VCaP (cell line): Measurements from ENCODE around the gene WBP1.

Experiments used
- H3K27ac ChIP-seq: fragments of 450-650 bp; 2 replicates; pipeline ENCODE4 v1.5.1; 2017
- CTCF ChIP-seq: fragments of 450-650 bp; conservative IDR thresholded peaks from 2 replicates; pipeline ENCODE4 v1.5.1; 2017; ENCODE audit warnings: mild to moderate bottlenecking, moderate library complexity

WBP1 gene

GRCh38 chr2:74501335-74502071 lies 43.3 kb downstream of the WBP1 start:
- H3K27ac ChIP-seq = no peak overlapping the region
- no peak for TF ChIP-seq CTCF

- no peak for TF ChIP-seq CTCF
- no peak overlapping the region for H3K27ac ChIP-seq
These were observed 44.0 kb downstream of the WBP1 start for GRCh38 chr2:74502147-74502719.

GRCh38 chr2:74502720-74503505 lies 44.7 kb downstream of the WBP1 start:
- no peak for TF ChIP-seq CTCF
- H3K27ac ChIP-seq = no peak overlapping the region

GRCh38 chr2:74503506-74504475 lies 45.6 kb downstream of the WBP1 start:
- TF ChIP-seq CTCF = no peak
- no peak overlapping the region for H3K27ac ChIP-seq

GRCh38 chr2:74504591-74504990 lies 46.4 kb downstream of the WBP1 start:
- H3K27ac ChIP-seq = no peak overlapping the region
- TF ChIP-seq CTCF = no peak

GRCh38 chr2:74505448-74506246 lies 47.4 kb downstream of the WBP1 start:
- no peak for TF ChIP-seq CTCF
- H3K27ac ChIP-seq = peak overlapping the region; percentile 98; the same call in 1 of the 2 replicates
